ENCODE measurements around the gene CAVIN4. TPM values are rescaled to one million over a fixed set of nuclear protein-coding genes. Genes with fewer than 3 reads are reported as not detected.

CAVIN4 gene
- total and polyA plus RNA-seq, 2 of the 13 experiments (the other 11 are each of a cell fraction or from before 2014, with no cell fraction given): 0.54 to 1.00 TPM

- TF ChIP-seq FOXK1 (CRISPR knock-in tag; IDR thresholded peaks at IDR 0.05; ENCODE audit: borderline replicate concordance, low read depth) (peak; percentile 29; the same call in 1 of the 2 replicates), ZC3H13 (CRISPR knock-in tag; IDR thresholded peaks at IDR 0.05) (no peak), XRCC5 (optimal IDR thresholded peaks at IDR 0.05; ENCODE audit: low read length) (peak; percentile 73), FOSL1 (CRISPR knock-in tag; IDR thresholded peaks at IDR 0.05; ENCODE audit: borderline replicate concordance) (no peak), ZMAT3 (CRISPR knock-in tag; conservative IDR thresholded peaks at IDR 0.05) (no peak), HMGA1 (CRISPR knock-in tag; conservative IDR thresholded peaks at IDR 0.05) (no peak), FOXA1 (IDR thresholded peaks at IDR 0.05) (no peak), FOXA1 (CRISPR knock-in tag; IDR thresholded peaks at IDR 0.05) (no peak), SAP130 (CRISPR knock-in tag; IDR thresholded peaks at IDR 0.05; ENCODE audit: low read depth) (0 out of 2 replicates have a peak, but pooled peaks have one; percentile 26), SMC3 (IDR thresholded peaks at IDR 0.05; ENCODE audit: low read length) (peak; percentile 71; the same call in 1 of the 2 replicates), IRF2 (CRISPR knock-in tag; IDR thresholded peaks at IDR 0.05) (0 out of 2 replicates have a peak, but pooled peaks have one; percentile 22), ETV5 (CRISPR knock-in tag; IDR thresholded peaks at IDR 0.05; ENCODE audit: borderline replicate concordance) (peak; percentile 8; the same call in 1 of the 2 replicates), ZNF367 (CRISPR knock-in tag; IDR thresholded peaks at IDR 0.05; ENCODE audit: borderline replicate concordance) (no peak), CTCF (CRISPR knock-in tag; IDR thresholded peaks at IDR 0.05) (peak; percentile 81), HOMEZ (CRISPR knock-in tag; IDR thresholded peaks at IDR 0.05; ENCODE audit: low read depth) (peak; percentile 28; the same call in 1 of the 2 replicates), ERF (CRISPR knock-in tag; IDR thresholded peaks at IDR 0.05) (0 out of 2 replicates have a peak, but pooled peaks have one; percentile 31), CSRNP2 (CRISPR knock-in tag; conservative IDR thresholded peaks at IDR 0.05; ENCODE audit: low read depth) (no peak), STAG1 (CRISPR knock-in tag; IDR thresholded peaks at IDR 0.05) (peak; percentile 59), TEAD3 (CRISPR knock-in tag; optimal IDR thresholded peaks at IDR 0.05; ENCODE audit: borderline replicate concordance) (peak; percentile 60), KMT2B (CRISPR knock-in tag; IDR thresholded peaks at IDR 0.05) (no peak), MED1 (CRISPR knock-in tag; IDR thresholded peaks at IDR 0.05) (no peak), RBM22 (optimal IDR thresholded peaks at IDR 0.05; ENCODE audit: low read length) (no peak), ZSCAN21 (CRISPR knock-in tag; IDR thresholded peaks at IDR 0.05; ENCODE audit: borderline replicate concordance) (no peak), ZFP91 (CRISPR knock-in tag; IDR thresholded peaks at IDR 0.05; ENCODE audit: borderline replicate concordance) (peak; percentile 80), CHCHD3 (CRISPR knock-in tag; IDR thresholded peaks at IDR 0.05) (no peak), ZNF781 (CRISPR knock-in tag; IDR thresholded peaks at IDR 0.05; ENCODE audit: borderline replicate concordance, not compliant biosample characterization) (no peak), ELF3 (CRISPR knock-in tag; IDR thresholded peaks at IDR 0.05) (peak; percentile 15; the same call in 1 of the 2 replicates)
These were observed 23.3 kb downstream of the CAVIN4 start (continued) for GRCh38 chr9:100601216-100601615.

All from HepG2 (cell line).